ENCODE measurements around the gene GPC1. TPM values are rescaled to one million over a fixed set of nuclear protein-coding genes. Genes with fewer than 3 reads are reported as not detected.

The GPC1 gene
- total RNA-seq, 1 donor from 2014 or later = 155 TPM

DNA sequence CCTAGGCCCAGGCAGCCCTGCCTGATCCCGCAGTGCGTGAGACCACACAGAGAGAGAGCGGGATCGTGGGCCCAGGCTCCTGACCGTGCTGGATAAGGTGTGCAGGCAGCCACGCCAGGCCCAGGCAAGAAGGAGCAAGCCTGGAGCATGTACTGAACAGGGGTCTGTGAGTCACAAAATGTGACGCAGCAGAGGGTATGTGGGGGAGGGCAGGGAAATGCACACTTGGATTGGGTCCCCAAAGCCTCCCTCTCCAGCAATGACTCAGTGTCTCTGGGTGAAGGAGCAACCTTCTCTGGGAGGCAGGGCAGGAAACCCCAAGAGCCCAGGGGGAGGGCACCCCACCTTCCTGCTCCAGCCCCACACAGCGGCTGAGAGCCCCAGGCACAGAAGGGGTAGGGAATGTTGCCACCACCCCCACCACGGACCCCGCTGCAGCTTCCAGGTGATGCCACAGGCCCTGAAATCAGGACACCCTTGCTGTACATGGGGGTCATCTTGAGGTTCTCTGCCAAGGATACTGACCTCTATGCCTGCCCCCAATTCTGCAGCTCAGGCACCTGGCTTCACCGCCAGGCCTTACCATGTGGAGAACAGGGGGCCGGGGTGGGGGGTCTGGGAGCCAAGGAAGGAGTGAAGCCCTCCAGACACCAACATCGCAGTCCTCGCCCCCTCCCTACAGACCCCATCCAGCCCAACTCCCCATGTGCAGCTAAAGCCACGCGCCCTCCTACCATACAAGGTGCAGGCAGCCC, 1.3 kb upstream of the GPC1 start:
- H3K27ac Mint-ChIP-seq (ENCODE audit: unreplicated experiment) = peak overlapping the region; percentile 94
- peaks cover 11% of the 10 kb centered on the region for H3K4me1 Mint-ChIP-seq (ENCODE audit: low read depth, unreplicated experiment)
- peak overlapping the region; percentile 92 for H3K4me3 Mint-ChIP-seq (ENCODE audit: unreplicated experiment)
- TF ChIP-seq, protein P1, sequence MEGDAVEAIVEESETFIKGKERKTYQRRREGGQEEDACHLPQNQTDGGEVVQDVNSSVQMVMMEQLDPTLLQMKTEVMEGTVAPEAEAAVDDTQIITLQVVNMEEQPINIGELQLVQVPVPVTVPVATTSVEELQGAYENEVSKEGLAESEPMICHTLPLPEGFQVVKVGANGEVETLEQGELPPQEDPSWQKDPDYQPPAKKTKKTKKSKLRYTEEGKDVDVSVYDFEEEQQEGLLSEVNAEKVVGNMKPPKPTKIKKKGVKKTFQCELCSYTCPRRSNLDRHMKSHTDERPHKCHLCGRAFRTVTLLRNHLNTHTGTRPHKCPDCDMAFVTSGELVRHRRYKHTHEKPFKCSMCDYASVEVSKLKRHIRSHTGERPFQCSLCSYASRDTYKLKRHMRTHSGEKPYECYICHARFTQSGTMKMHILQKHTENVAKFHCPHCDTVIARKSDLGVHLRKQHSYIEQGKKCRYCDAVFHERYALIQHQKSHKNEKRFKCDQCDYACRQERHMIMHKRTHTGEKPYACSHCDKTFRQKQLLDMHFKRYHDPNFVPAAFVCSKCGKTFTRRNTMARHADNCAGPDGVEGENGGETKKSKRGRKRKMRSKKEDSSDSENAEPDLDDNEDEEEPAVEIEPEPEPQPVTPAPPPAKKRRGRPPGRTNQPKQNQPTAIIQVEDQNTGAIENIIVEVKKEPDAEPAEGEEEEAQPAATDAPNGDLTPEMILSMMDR (IDR thresholded peaks at IDR 0.05; ENCODE audit: partially characterized antibody, unreplicated experiment) = no peak
- H3K9me3 Mint-ChIP-seq (ENCODE audit: unreplicated experiment) = peaks cover 10% of the 10 kb centered on the region
- H3K36me3 Mint-ChIP-seq (ENCODE audit: unreplicated experiment) = no peaks in the 10 kb centered on the region
- H3K27me3 Mint-ChIP-seq (ENCODE audit: unreplicated experiment) = peaks cover 9% of the 10 kb centered on the region
- DNase-seq = peak; percentile 31

DNA sequence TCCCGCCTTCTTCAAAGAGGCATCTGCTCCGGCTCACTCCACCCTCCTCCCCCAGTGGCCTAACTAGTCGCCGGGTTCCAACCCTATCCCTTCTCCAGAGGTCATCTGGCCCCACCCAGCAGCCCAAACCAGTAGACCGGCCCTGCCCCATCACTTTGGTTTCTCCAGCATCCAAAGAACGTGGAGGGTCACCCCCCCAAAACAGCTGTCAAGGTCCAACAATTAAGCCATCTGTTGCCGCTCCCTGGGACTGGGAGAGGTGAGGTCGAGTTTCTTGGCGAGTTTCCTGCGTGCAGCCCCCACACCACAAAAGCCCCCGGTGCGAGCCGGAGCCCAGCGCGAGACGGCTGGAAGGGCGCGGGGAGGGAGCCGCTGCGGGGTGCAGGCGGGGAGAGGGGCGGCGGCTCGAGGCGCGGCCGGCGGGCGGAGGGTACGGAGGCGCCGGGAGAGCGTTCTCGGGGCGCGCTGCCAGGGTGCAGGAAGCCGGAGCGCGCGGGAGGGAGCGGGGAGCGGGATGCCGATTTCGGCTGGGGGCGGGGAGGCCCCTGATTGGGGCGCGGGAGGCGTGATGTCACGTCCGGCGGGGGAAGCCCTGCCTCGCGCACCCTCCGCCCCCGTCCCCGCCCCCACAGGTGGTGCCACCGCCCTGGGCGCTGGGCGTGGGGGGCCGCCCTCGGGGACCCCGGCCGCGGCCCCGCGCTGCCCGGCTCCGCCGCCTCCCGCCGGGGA, 571 bp upstream of the GPC1 start:
- peaks cover 9% of the 10 kb centered on the region for H3K27me3 Mint-ChIP-seq (ENCODE audit: unreplicated experiment)

DNA sequence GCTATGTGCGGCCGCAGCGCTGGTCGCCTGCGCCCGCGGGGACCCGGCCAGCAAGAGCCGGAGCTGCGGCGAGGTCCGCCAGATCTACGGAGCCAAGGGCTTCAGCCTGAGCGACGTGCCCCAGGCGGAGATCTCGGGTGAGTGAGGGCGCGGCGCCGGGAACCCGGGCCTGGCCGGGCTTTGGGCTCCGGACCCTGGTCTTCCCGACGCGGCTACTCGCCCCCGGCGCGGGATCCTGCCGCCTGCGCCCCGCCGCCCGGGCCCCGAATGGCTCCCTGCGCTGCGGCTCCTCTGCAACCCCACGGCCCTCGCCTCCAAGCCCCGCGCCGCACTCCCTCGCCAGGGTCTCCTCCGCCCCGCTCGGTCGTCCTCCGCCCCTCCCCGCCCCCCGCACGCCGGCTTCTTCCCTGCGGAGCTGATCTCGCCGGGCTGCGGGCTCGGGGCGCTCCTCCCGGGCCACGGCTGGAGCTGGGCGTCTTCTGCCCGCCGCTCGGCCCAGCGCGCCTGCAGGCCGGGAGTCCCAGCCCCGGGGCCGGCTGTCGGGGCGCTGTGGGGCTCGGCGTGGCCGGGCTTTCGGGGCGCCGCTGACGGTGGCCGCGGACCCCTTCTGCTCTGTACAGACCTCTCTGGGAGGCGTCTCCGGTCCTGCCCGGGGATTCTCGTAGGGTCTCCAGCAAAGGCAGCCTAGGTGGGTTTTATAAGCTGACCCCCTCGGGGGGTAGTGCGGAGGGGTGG, 652 bp downstream of the GPC1 start:
- Mint-ChIP-seq H3K9me3 (ENCODE audit: unreplicated experiment) (peaks cover 10% of the 10 kb centered on the region), H3K4me3 (ENCODE audit: unreplicated experiment) (peak overlapping the region; percentile 75), H3K36me3 (ENCODE audit: unreplicated experiment) (no peaks in the 10 kb centered on the region), H3K27me3 (ENCODE audit: unreplicated experiment) (peaks cover 9% of the 10 kb centered on the region), H3K27ac (ENCODE audit: unreplicated experiment) (no peak overlapping the region), H3K4me1 (ENCODE audit: low read depth, unreplicated experiment) (peaks cover 11% of the 10 kb centered on the region)
- TF ChIP-seq, protein P1 (IDR thresholded peaks at IDR 0.05; ENCODE audit: partially characterized antibody, unreplicated experiment) = no peak
- DNase-seq = peak; percentile 73

More for the DNA sequence above, 571 bp upstream of the GPC1 start:
- Mint-ChIP-seq H3K27ac (ENCODE audit: unreplicated experiment) (peak overlapping the region; percentile 94), H3K4me3 (ENCODE audit: unreplicated experiment) (peak overlapping the region; percentile 92), H3K36me3 (ENCODE audit: unreplicated experiment) (no peaks in the 10 kb centered on the region), H3K9me3 (ENCODE audit: unreplicated experiment) (peaks cover 10% of the 10 kb centered on the region), H3K4me1 (ENCODE audit: low read depth, unreplicated experiment) (peaks cover 11% of the 10 kb centered on the region)
- peak; percentile 97 for DNase-seq
- TF ChIP-seq, protein P1 (IDR thresholded peaks at IDR 0.05; ENCODE audit: partially characterized antibody, unreplicated experiment) = no peak

DNA sequence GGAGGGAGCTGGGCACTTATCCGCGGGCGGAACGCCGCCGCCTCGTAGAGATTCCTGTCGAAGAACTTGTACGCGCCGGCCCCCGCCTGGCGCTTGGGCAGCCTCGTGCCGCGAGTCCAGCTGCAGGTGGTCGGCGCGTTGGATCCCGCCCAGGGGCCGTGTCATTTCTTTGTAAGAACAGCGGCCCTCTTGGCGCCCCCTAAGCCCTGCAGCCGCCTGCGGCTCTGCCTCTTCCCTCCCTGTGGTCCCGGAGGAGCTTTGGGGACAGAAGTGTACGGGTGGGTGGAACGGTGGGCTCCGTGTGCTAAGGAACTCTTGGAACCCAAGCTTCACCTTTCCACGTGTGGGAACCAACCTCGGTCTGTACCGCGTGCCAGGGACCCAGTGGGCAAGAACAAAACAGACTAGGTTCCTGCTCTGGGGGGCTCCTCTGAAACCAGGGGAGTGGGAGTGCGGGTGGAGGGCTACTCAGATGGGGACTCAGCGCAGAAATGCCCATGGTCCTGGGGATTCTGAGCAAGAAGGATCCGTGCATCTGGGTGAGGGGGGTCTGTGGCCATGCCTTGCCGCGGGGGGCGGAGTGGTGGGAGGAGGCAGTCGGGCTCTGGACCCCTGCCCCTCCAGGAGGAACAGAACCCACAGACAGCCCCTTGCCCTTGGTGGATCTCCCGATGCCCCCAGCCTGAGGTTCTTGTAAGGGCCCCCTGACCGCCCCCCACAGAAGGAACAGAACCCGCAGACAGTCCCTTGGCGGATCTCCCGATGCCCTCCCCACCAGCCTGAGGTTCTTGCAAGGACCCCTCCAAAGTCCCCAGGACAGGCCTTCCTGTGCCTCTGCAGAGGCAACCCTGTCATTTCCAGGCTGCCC, 1.5 kb downstream of the GPC1 start:
- H3K27ac Mint-ChIP-seq (ENCODE audit: unreplicated experiment) = no peak overlapping the region
- H3K36me3 Mint-ChIP-seq (ENCODE audit: unreplicated experiment) = no peaks in the 10 kb centered on the region
- peak; percentile 65 for DNase-seq
- TF ChIP-seq, protein P1 (IDR thresholded peaks at IDR 0.05; ENCODE audit: partially characterized antibody, unreplicated experiment) = no peak
- H3K9me3 Mint-ChIP-seq (ENCODE audit: unreplicated experiment) = peaks cover 10% of the 10 kb centered on the region
- H3K27me3 Mint-ChIP-seq (ENCODE audit: unreplicated experiment) = peaks cover 9% of the 10 kb centered on the region
- H3K4me3 Mint-ChIP-seq (ENCODE audit: unreplicated experiment) = peak overlapping the region; percentile 75
- H3K4me1 Mint-ChIP-seq (ENCODE audit: low read depth, unreplicated experiment) = peaks cover 11% of the 10 kb centered on the region
